SH-SY5Y (cell line): ENCODE measurements around the gene RELL2.

Source experiments
- GATA2 ChIP-seq: IDR thresholded peaks from 2 replicates; pipeline ENCODE4 v1.6.1; 2011; ENCODE audit warnings: mild to moderate bottlenecking, low read depth, low read length
- GATA3 ChIP-seq: IDR thresholded peaks from 2 replicates; pipeline ENCODE4 v1.6.1; 2011; ENCODE audit warnings: low read depth, mild to moderate bottlenecking, low read length, moderate library complexity

DNA sequence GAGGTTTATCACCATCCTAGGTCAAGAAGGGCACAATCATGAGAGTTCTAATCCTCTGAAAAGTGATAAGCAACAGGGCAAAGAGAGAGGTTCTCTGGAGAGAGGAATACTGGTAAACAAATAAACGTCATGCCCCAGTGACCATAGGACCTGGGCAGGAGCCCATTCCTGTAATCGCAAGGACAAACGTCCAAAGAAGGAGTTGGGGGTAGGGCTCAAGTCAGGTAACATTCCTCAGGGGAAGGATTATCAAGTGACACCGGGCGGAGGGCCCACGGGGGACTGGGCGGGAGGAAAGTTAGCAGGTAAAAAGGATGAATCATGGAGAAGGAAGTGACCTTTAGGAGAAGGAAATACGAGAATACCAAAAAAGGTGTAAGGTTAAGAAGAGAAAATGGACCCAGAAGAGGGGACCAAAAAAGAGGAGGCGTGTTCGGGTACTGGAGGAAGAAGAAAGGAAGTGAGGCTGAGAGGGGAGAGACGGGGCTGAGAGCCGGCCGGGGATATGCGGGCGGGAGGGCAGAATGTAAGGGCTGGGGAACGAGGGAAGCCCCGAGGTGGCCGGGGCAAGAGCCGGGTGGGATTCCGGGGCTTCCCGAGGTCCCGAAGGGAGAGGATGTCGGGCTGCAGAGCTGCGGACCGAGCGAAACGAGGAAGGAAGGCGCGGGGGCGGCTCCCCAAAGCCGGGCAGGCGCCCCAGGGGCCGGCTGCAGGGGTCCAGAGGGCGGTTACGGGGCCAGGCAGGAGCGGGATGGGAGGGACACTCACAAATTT is 18.6 kb upstream of the RELL2 start:
- TF ChIP-seq GATA2 (no peak), GATA3 (no peak)
